ENCODE measurements around the gene SNX24.

The SNX24 gene

DNA sequence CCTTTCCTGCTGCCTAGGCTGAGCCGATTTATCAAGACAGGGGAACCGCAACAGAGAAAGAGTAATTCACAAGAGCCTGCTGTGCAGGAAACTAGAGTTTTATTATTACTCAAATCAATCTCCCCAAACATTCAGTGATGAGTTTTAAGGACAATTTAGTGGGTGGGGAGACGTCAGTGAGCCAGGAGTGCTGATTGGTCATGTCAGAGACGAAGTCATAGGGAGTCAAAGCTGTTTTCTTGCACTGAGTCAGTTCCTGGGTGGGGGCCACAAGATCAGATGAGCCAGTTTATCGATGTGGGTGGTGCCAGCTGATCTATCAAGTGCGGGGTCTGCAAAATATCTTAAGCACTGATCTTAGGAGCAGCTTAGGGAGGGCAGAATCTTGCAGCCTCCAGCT lies 19.0 kb downstream of the SNX24 start:
- no peak for DNase-seq (ENCODE audit: low read depth)

DNA sequence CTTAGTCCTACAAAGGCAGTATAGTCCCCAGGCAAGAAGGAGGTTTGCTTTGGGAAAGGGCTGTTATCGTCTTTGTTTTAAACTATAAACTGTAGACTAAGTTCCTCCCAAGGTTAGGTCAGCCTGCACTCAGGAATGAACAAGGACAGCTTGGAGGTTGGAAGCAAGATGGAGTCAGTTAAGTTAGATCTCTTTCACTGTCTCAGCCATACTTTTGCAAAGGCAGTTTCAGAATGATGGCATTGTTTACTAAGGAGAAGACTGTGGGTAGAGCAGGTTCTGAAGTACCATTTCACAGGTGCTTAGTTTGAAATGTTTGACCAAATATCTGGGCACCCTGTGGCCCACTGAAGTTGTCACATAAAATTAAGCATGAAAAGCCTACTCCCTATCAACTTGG lies 19.4 kb downstream of the SNX24 start:
- TF ChIP-seq, protein P1, sequence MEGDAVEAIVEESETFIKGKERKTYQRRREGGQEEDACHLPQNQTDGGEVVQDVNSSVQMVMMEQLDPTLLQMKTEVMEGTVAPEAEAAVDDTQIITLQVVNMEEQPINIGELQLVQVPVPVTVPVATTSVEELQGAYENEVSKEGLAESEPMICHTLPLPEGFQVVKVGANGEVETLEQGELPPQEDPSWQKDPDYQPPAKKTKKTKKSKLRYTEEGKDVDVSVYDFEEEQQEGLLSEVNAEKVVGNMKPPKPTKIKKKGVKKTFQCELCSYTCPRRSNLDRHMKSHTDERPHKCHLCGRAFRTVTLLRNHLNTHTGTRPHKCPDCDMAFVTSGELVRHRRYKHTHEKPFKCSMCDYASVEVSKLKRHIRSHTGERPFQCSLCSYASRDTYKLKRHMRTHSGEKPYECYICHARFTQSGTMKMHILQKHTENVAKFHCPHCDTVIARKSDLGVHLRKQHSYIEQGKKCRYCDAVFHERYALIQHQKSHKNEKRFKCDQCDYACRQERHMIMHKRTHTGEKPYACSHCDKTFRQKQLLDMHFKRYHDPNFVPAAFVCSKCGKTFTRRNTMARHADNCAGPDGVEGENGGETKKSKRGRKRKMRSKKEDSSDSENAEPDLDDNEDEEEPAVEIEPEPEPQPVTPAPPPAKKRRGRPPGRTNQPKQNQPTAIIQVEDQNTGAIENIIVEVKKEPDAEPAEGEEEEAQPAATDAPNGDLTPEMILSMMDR (conservative IDR thresholded peaks at IDR 0.05; ENCODE audit: low read depth, low read length) = no peak
- H3K4me3 ChIP-seq (ENCODE audit: low read depth, low read length) = no peak overlapping the region
- no peak for DNase-seq (ENCODE audit: low read depth)

More for the DNA sequence above, 19.0 kb downstream of the SNX24 start:
- no peak overlapping the region for H3K4me3 ChIP-seq (ENCODE audit: low read depth, low read length)
- TF ChIP-seq, protein P1 (conservative IDR thresholded peaks at IDR 0.05; ENCODE audit: low read depth, low read length) = no peak

DNA sequence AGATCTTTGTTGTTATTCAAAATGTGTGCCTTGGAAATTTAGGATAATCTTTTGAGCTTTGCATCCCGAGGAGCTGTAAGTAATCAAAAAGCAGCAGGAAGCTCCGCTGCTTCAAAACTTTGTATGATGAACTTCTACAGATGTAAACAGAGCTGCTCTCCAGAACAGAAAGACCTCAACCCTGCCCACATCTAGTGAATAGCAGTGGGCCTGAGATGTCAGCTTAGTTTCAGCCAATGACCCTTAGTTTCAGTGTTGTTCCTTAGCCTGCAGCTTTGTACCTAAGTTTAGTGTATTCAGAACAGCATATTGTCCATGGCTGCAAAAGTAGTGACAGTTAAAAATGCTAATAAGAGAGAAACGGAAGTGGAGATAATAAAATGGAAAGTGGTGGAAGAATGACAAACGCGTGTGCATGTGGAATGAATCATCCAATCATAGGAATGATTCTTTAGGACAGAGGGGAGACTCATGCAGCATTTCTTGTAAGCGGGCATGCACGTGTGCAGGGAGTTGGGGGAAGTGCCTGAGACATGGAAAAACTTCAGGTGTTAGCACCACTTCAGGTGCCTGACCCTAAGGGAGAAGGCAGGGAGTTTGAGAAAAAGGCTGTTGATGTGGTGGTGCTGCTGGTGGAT lies 24.9 kb downstream of the SNX24 start:
- peak overlapping the region; percentile 21 for H3K4me3 ChIP-seq (ENCODE audit: low read depth, low read length)
- TF ChIP-seq, protein P1 (conservative IDR thresholded peaks at IDR 0.05; ENCODE audit: low read depth, low read length) = no peak
- DNase-seq (ENCODE audit: low read depth) = peak; percentile 64

DNA sequence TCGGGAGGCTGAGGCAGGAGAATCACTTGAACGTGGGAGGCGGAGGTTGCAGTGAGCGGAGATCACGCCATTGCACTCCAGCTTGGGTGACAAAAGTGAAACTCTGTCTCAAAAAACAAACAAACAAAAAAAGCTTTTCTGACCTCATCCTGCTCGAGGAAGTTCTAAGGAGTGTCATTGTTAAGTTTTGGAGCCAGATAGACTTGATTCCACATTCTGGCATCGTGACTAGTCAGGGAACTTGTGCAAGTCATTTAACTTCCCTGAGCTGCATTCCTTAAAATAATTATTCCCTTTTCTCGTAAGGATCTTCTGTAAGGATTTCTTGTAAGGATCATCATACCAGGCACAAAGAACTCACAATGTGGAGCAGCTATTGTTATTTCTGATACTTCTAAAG lies 26.2 kb downstream of the SNX24 start:
- H3K4me3 ChIP-seq (ENCODE audit: low read depth, low read length) = no peak overlapping the region
- DNase-seq (ENCODE audit: low read depth) = no peak
- TF ChIP-seq, protein P1 (conservative IDR thresholded peaks at IDR 0.05; ENCODE audit: low read depth, low read length) = no peak

DNA sequence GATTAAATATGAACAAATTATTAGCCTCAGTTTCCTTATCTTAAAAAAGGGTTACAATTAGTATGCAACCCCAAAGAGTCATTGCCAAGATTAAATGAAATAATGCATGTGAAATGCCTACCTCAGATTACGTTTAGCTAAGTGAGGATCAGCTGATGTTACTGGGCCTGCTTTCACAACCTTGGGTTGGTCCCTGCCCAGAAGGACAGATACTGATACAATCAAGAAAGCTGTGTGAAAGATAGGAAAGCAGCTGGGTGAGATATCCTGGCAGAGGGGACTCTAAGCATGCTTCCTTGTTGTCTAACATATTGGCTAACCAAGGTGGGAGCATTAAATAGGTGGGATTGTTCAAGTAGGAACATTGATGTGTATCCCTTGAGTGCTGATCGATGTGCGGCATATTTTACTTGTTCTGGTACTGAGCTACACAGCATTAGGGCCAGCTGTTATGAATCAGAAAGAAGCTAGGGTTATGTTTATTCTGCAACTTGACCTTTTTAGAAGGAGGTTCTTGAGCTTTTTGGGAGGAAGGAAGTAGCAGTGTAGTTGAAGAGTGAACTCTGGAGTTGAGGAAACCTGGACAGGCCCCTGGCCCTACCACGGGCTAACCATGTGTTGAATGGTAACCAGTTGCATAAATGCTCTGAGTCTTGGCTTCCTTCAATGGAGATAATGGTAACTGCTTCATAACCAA lies 28.9 kb downstream of the SNX24 start:
- TF ChIP-seq, protein P1 (conservative IDR thresholded peaks at IDR 0.05; ENCODE audit: low read depth, low read length) = no peak
- H3K4me3 ChIP-seq (ENCODE audit: low read depth, low read length) = no peak overlapping the region
- peak; percentile 57 for DNase-seq (ENCODE audit: low read depth)

DNA sequence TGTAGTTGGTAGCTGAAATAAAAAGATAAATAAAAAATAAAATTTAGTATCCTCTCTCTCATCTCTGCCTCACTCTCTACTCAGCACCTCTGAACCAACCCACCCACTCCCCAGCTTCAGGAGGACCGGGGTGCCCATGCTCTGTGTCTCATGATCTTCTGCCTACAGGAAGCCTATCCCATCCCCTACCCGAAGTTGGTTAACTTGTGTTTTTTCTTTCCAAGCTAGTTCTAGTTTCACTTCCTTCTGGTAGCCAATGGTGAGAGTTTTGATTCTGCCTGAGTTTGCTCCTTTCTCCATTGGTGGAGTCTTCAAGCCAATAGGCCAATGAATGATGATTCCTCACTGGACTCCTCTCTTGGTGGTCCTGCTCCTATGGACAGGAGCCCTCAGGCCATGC lies 32.1 kb downstream of the SNX24 start:
- TF ChIP-seq, protein P1 (conservative IDR thresholded peaks at IDR 0.05; ENCODE audit: low read depth, low read length) = no peak
- DNase-seq (ENCODE audit: low read depth) = no peak
- no peak overlapping the region for H3K4me3 ChIP-seq (ENCODE audit: low read depth, low read length)

DNA sequence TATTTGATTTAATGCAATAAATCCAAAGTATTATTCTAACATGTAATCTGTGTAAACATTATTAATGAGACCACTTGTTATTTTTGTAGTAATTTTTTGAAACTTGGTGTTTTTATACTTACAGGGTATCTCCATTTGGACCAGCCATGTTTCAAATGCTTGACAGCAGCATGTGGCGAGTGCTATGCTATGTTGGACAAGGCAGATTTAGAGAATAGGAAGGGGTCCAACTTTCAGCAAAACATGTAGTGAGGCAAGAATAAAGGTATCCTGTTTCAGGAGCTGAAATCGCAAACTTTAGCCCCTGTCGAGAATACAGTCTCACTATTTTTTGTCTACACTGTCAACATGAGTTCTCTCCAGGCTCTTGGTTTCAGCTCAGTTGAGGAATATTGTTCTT lies 33.7 kb downstream of the SNX24 start:
- no peak for DNase-seq (ENCODE audit: low read depth)
- no peak overlapping the region for H3K4me3 ChIP-seq (ENCODE audit: low read depth, low read length)
- TF ChIP-seq, protein P1 (conservative IDR thresholded peaks at IDR 0.05; ENCODE audit: low read depth, low read length) = no peak

Data from choroid plexus epithelial cell (primary cell).